ENCODE measurements around the gene ACOX1.

ACOX1 gene

DNA sequence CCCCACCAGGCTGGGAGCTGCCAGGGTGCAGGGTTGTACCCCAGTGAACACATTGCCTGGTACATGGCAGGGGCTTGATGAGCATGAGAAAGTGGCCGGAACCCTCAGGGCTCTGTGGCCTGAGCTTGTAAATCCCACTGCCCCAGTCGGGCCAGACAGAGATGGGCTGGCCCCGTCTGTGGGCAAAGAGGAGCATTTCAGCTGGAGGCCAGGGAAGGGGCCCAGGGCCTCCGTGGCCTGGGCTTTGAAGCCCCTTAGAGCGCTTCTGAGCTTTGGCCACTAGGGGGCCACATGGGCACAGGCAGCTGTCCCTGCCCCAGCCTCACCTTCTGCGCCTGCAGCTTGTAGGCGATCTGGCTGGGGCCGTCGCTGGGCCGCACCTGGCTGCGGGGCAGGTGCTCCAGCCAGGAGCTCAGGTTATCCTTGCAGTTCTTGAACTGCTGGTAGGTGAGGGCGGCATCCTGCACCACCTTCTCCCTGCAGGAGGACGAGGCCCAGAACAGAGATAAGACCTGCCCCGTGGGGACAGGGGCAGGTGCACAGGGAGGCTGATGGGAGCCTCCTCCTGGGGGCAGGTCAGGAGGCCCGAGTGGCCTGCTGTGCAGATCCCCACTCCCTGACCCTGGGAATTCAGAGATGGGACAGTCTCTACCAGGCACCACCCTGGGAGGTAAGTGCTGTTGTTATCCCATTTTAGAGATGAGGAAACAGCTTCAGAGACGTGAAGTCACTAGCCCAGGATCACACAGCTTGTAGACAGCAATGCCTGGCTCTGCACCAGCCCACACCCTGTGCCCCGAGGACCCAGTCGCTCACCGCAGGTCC lies 35.3 kb upstream of the ACOX1 start:
- TF ChIP-seq TEAD4 (IDR thresholded peaks at IDR 0.05) (no peak), RAD21 (IDR thresholded peaks at IDR 0.05; ENCODE audit: low read depth) (peak; percentile 95)

DNA sequence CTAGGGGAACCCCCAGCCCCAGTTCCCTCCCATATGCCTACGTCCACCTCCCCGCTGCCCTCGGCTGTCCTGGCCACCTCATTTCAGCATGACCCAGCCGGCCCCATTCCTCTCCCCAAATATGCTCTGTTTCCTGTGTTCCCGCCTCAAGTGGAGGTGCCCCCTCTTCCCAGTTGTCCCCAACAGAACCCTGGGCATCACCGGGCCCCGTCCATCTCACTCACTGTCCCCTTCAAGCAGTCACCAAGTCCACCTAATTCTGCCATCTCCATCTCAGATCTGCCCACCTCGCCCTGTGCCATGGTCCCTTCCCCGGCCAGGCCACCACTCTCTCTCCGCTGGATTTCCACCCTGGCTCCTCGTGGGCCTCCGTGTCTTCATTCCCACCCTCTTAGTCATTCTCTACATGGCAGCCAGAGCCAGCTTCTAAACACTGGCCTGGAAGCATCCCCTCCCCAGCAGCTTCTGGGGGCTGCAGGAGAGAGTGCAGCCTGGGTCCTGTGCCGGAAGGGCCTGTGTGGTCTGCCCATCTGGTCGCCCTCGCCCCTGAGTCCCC lies 34.5 kb upstream of the ACOX1 start:
- TF ChIP-seq TEAD4 (IDR thresholded peaks at IDR 0.05) = no peak
- TF ChIP-seq TAF1 (IDR thresholded peaks at IDR 0.05; ENCODE audit: low read depth) = no peak
- TF ChIP-seq, protein P1, sequence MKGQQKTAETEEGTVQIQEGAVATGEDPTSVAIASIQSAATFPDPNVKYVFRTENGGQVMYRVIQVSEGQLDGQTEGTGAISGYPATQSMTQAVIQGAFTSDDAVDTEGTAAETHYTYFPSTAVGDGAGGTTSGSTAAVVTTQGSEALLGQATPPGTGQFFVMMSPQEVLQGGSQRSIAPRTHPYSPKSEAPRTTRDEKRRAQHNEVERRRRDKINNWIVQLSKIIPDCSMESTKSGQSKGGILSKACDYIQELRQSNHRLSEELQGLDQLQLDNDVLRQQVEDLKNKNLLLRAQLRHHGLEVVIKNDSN (IDR thresholded peaks at IDR 0.05) = no peak
- TF ChIP-seq, protein P2, sequence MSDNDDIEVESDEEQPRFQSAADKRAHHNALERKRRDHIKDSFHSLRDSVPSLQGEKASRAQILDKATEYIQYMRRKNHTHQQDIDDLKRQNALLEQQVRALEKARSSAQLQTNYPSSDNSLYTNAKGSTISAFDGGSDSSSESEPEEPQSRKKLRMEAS (IDR thresholded peaks at IDR 0.05) = no peak
- TF ChIP-seq, protein P3, sequence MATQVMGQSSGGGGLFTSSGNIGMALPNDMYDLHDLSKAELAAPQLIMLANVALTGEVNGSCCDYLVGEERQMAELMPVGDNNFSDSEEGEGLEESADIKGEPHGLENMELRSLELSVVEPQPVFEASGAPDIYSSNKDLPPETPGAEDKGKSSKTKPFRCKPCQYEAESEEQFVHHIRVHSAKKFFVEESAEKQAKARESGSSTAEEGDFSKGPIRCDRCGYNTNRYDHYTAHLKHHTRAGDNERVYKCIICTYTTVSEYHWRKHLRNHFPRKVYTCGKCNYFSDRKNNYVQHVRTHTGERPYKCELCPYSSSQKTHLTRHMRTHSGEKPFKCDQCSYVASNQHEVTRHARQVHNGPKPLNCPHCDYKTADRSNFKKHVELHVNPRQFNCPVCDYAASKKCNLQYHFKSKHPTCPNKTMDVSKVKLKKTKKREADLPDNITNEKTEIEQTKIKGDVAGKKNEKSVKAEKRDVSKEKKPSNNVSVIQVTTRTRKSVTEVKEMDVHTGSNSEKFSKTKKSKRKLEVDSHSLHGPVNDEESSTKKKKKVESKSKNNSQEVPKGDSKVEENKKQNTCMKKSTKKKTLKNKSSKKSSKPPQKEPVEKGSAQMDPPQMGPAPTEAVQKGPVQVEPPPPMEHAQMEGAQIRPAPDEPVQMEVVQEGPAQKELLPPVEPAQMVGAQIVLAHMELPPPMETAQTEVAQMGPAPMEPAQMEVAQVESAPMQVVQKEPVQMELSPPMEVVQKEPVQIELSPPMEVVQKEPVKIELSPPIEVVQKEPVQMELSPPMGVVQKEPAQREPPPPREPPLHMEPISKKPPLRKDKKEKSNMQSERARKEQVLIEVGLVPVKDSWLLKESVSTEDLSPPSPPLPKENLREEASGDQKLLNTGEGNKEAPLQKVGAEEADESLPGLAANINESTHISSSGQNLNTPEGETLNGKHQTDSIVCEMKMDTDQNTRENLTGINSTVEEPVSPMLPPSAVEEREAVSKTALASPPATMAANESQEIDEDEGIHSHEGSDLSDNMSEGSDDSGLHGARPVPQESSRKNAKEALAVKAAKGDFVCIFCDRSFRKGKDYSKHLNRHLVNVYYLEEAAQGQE (IDR thresholded peaks at IDR 0.05; ENCODE audit: low read depth) = no peak
- TF ChIP-seq YY1 (IDR thresholded peaks at IDR 0.05; ENCODE audit: low read depth) = no peak
- TF ChIP-seq CEBPB (IDR thresholded peaks at IDR 0.05) = no peak
- TF ChIP-seq EP300 (IDR thresholded peaks at IDR 0.05; ENCODE audit: borderline replicate concordance) = no peak
- no peak for TF ChIP-seq EGR1 (IDR thresholded peaks at IDR 0.05)
- no peak for TF ChIP-seq TCF12 (IDR thresholded peaks at IDR 0.05; ENCODE audit: low read depth)
- TF ChIP-seq FOXM1 (IDR thresholded peaks at IDR 0.05; ENCODE audit: borderline replicate concordance, low read depth) = no peak
- TF ChIP-seq RAD21 (IDR thresholded peaks at IDR 0.05; ENCODE audit: low read depth) = no peak

DNA sequence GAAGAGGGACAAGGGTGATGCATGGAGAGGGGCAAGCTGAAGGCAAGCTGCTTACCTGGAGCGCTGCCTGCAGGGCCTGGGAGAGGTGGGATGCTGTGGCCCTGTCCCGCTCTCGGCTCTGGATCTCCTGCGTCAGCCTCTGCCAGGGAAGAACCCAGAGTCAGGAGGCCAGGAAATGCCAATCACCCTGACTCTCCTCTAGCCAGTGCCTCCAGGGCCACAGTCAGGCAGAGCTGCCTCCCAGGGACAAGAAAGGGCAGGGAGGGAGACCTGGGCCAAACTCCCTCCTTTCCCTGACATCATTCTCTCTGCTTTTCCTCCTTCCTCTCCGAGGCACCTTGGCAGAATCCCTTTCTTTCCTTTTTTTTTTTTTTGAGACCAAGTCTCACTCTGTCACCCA lies 33.0 kb upstream of the ACOX1 start:
- TF ChIP-seq, protein P1 (IDR thresholded peaks at IDR 0.05) = no peak
- TF ChIP-seq EGR1 (IDR thresholded peaks at IDR 0.05) = no peak
- no peak for TF ChIP-seq TCF12 (IDR thresholded peaks at IDR 0.05; ENCODE audit: low read depth)
- TF ChIP-seq, protein P2 (IDR thresholded peaks at IDR 0.05) = no peak
- TF ChIP-seq NFIC (IDR thresholded peaks at IDR 0.05) = no peak
- no peak for TF ChIP-seq FOXM1 (IDR thresholded peaks at IDR 0.05; ENCODE audit: borderline replicate concordance, low read depth)
- TF ChIP-seq CREB1 (IDR thresholded peaks at IDR 0.05; ENCODE audit: low read depth) = no peak
- TF ChIP-seq TEAD4 (IDR thresholded peaks at IDR 0.05) = no peak
- no peak for TF ChIP-seq EP300 (IDR thresholded peaks at IDR 0.05; ENCODE audit: borderline replicate concordance)
- TF ChIP-seq CEBPB (IDR thresholded peaks at IDR 0.05) = no peak
- no peak for TF ChIP-seq TAF1 (IDR thresholded peaks at IDR 0.05; ENCODE audit: low read depth)
- no peak for TF ChIP-seq RAD21 (IDR thresholded peaks at IDR 0.05; ENCODE audit: low read depth)
- TF ChIP-seq ZBTB7A (IDR thresholded peaks at IDR 0.05; ENCODE audit: low read depth) = no peak
- TF ChIP-seq YY1 (IDR thresholded peaks at IDR 0.05; ENCODE audit: low read depth) = no peak
- TF ChIP-seq, protein P3 (IDR thresholded peaks at IDR 0.05; ENCODE audit: low read depth) = no peak

DNA sequence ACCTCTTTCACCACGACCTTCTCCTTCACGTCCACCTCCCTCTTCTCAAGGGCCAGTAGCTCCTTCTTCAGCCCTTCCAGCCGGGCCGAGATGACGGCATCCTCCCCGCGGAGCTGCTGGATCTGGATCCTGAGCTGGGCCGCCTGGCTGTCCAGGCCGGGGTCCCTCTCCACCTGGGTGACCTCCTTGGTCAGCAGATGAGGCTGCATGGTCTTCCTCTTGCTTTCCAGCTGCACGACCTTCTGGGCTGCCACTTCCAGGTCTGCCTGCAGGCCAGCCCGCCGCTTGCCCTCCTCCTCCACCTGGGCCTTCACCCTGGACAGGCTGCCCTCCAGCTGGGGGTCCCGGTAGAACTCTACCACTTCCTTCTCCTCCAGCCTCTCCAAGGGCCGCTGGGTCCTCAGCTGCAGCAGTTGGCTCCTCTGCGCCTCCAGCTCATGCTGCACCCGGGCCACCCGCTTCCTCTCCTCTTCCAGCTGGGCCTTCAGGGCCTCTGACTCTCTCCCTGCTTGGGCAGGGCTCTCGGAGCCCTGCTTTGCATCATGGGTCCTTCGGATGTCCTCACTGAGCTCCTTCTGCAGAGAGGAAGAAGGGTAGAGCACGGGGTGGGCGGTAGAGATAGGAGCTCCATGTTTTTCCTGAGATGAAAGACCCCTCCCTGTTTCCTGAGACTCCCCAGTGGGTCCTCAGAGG lies 31.1 kb upstream of the ACOX1 start:
- TF ChIP-seq EP300 (IDR thresholded peaks at IDR 0.05; ENCODE audit: borderline replicate concordance) = no peak
- no peak for TF ChIP-seq FOXM1 (IDR thresholded peaks at IDR 0.05; ENCODE audit: borderline replicate concordance, low read depth)
- no peak for TF ChIP-seq RAD21 (IDR thresholded peaks at IDR 0.05; ENCODE audit: low read depth)
- TF ChIP-seq, protein P3 (IDR thresholded peaks at IDR 0.05; ENCODE audit: low read depth) = no peak
- no peak for TF ChIP-seq CEBPB (IDR thresholded peaks at IDR 0.05)
- TF ChIP-seq TEAD4 (IDR thresholded peaks at IDR 0.05) = no peak
- TF ChIP-seq, protein P1 (IDR thresholded peaks at IDR 0.05) = no peak
- TF ChIP-seq, protein P2 (IDR thresholded peaks at IDR 0.05) = no peak
- no peak for TF ChIP-seq NFIC (IDR thresholded peaks at IDR 0.05)
- TF ChIP-seq CREB1 (IDR thresholded peaks at IDR 0.05; ENCODE audit: low read depth) = no peak
- no peak for TF ChIP-seq YY1 (IDR thresholded peaks at IDR 0.05; ENCODE audit: low read depth)
- TF ChIP-seq TCF12 (IDR thresholded peaks at IDR 0.05; ENCODE audit: low read depth) = no peak

Data from Ishikawa (cell line).